MCF 10A (cell line): ENCODE measurements around the gene CLPTM1L. TPM values are rescaled to one million over a fixed set of nuclear protein-coding genes. Genes with fewer than 3 reads are reported as not detected.
"Not testable (repeated sequence)": the region's sequence is repeated elsewhere in the genome, so short reads cannot be mapped to it uniquely, and the experiment has no call there.

ENCODE experiments used
- BruUV-seq: library from RNA; stranded (reverse); fragments of 400-500 nt; replicated peaks from 2 replicates; lab custom pipeline; 2021; lab: Mats Ljungman, UMichigan
- CTCF ChIA-PET: fragments of 300-600 bp; sonication (Branson Sonifier 250); formaldehyde crosslinking; extraction: SDS; loops from one replicate; lab custom pipeline; 2021; ENCODE audit warnings: antibody characterized with exemption, inconsistent platforms; lab: Yijun Ruan, JAX
- POLR2A ChIA-PET: fragments of 300-600, 350-650 bp; sonication (Branson Sonifier 250); formaldehyde crosslinking; extraction: SDS; loops from one replicate; lab custom pipeline; 2020; ENCODE audit warnings: antibody characterized with exemption, inconsistent platforms; lab: Yijun Ruan, JAX
- DNase-seq: peaks from one replicate; pipeline ENCODE4 v3.0.0-alpha.2; 2018; ENCODE audit not compliant: unreplicated experiment
- H3K27ac Mint-ChIP-seq: one replicate; pipeline ENCODE4 v1.8.0; 2022; ENCODE audit warnings: mild to moderate bottlenecking, low read depth, mixed read lengths; ENCODE audit not compliant: unreplicated experiment
- H3K27me3 Mint-ChIP-seq: one replicate; pipeline ENCODE4 v1.8.0; 2022; ENCODE audit warnings: mixed read lengths; ENCODE audit not compliant: insufficient read depth, unreplicated experiment
- H3K36me3 Mint-ChIP-seq: one replicate; pipeline ENCODE4 v1.8.0; 2022; ENCODE audit warnings: mild to moderate bottlenecking, moderate library complexity, mixed read lengths; ENCODE audit not compliant: insufficient read depth, unreplicated experiment
- H3K4me1 Mint-ChIP-seq: one replicate; pipeline ENCODE4 v1.8.0; 2022; ENCODE audit warnings: mixed read lengths; ENCODE audit not compliant: insufficient read depth, unreplicated experiment
- H3K4me3 Mint-ChIP-seq: one replicate; pipeline ENCODE4 v1.8.0; 2022; ENCODE audit warnings: mild to moderate bottlenecking, moderate library complexity, mixed read lengths; ENCODE audit not compliant: unreplicated experiment
- H3K9me3 Mint-ChIP-seq: one replicate; pipeline ENCODE4 v1.8.0; 2022; ENCODE audit warnings: mixed read lengths; ENCODE audit not compliant: unreplicated experiment
- CTCF ChIP-seq: fragments of 200-600 bp; IDR thresholded peaks from one replicate; pipeline ENCODE4 v1.8.0; 2022; ENCODE audit warnings: antibody characterized with exemption, mild to moderate bottlenecking; ENCODE audit not compliant: unreplicated experiment
- intact Hi-C: fragments of 100-400 bp; cut with micrococcal nuclease; formaldehyde crosslinking; loops from 2 replicates; pipeline ENCODE4 v1.14.1; 2022
- total RNA-seq: library from RNA; stranded (reverse); gene quantifications from 2 replicates; pipeline ENCODE4 v1.2.3, GENCODE V29; 2022

The CLPTM1L gene
- total RNA-seq, 1 experiment from 2014 or later = 128 TPM

DNA sequence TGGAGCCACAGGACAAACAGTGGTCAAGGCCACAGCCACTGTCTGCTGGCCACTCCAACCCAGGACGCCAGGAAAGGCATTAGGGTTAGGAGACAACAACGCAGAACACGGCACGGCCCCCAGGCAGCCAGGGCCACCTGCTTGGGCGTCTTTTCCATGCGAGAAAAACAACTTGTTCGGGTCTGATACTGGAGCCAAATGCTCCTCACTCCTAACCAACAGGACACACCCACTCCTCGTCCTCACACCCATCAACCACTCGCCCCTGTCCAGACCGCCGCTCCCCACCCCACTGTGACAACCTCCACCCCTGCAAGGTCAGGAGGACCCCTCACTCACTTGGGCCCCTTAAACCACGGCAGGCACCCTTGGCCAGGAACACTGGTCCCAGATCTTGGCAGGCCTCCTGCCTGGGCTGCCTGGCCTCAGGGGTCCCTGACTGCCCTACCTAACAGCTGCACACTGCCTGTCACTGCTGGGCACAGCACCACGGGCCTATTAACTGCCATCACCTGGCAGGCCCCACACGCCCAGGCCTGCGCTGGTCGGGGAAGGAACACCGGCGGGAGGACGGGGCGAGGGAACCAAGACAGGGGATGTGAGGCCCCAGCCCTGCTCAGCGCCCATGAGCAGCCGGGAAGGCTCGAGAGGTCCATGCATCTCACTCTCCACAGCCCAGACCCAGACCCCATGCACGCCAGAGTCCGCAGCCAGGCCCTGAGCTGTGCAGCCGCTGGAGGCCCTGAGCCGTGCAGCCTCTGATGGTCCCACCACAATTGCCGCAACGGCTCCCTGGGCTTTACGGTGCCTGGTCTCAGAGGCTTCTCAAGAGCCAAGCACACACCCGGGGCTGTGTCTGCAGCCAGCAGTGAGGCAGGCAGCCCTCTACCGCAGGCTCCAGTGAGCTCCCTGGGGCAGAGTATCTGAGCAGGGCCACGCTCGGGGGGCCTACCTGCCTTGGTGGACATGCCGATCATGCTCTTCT, 13.8 kb downstream of the CLPTM1L start:
- BruUV-seq = no TSS peak
- peak overlapping the region; percentile 86 for H3K27ac Mint-ChIP-seq
- no peak for TF ChIP-seq CTCF
- DNase-seq = no peak
- peak overlapping the region; percentile 34 for H3K4me3 Mint-ChIP-seq
- POLR2A ChIA-PET = interaction anchor here (0.6 to 1.3 kb wide), 3 partner anchors 12 to 14 kb away, joined by 3 to 5 read pairs (median 4); partner anchors contain the start of gene CLPTM1L
- H3K36me3 Mint-ChIP-seq = peaks cover 52% of the 10 kb centered on the region
- intact Hi-C loops = loop anchor here (2.0 kb wide), 1 partner anchor 14 kb away; the partner anchor contains the start of gene CLPTM1L
- CTCF ChIA-PET = interaction anchor here (0.7 to 1.5 kb wide), 3 partner anchors 13 to 313 kb away, joined by 3 to 4 read pairs (median 3); no protein-coding TSS in a partner anchor
- peaks cover 42% of the 10 kb centered on the region for H3K4me1 Mint-ChIP-seq
- H3K27me3 Mint-ChIP-seq = no peaks in the 10 kb centered on the region
- H3K9me3 Mint-ChIP-seq = peaks cover 14% of the 10 kb centered on the region

- BruUV-seq = no TSS peak
- intact Hi-C loops = loop anchor here (2.0 kb wide), 1 partner anchor 15 kb away; the partner anchor contains the start of gene CLPTM1L
- CTCF ChIA-PET = interaction anchor here (0.6 to 1.5 kb wide), 4 partner anchors 14 to 314 kb away, joined by 3 to 4 read pairs (median 4); no protein-coding TSS in a partner anchor
Observed at GRCh38 chr5:1330146-1330846, 14.6 kb downstream of the CLPTM1L start.

GRCh38 chr5:1329111-1329579, 15.8 kb downstream of the CLPTM1L start:
- BruUV-seq = no TSS peak
- intact Hi-C loops = no loop called here
- POLR2A ChIA-PET = interaction anchor here (0.6 to 3.6 kb wide), 4 partner anchors 14 to 323 kb away, joined by 3 to 18 read pairs (median 4); no protein-coding TSS in a partner anchor
- DNase-seq = no peak
- peaks cover 47% of the 10 kb centered on the region for H3K4me1 Mint-ChIP-seq
- no peak overlapping the region for H3K4me3 Mint-ChIP-seq
- TF ChIP-seq CTCF = no peak
- H3K9me3 Mint-ChIP-seq = peaks cover 17% of the 10 kb centered on the region
- peaks cover 54% of the 10 kb centered on the region for H3K36me3 Mint-ChIP-seq
- peak overlapping the region; percentile 23 for H3K27ac Mint-ChIP-seq
- CTCF ChIA-PET = interaction anchor here (0.7 kb wide), 1 partner anchor 313 kb away, joined by 4 read pairs; no protein-coding TSS in a partner anchor
- no peaks in the 10 kb centered on the region for H3K27me3 Mint-ChIP-seq

More at GRCh38 chr5:1330146-1330846, 14.6 kb downstream of the CLPTM1L start:
- TF ChIP-seq CTCF = no peak
- POLR2A ChIA-PET = interaction anchor here (0.5 to 0.6 kb wide), 2 partner anchors 12 to 1112 kb away, joined by 3 to 5 read pairs; partner anchors contain the start of genes CCDC127 and SDHA
- peak; percentile 69 for DNase-seq
- peaks cover 52% of the 10 kb centered on the region for H3K36me3 Mint-ChIP-seq
- peak overlapping the region; percentile 86 for H3K27ac Mint-ChIP-seq
- H3K9me3 Mint-ChIP-seq = peaks cover 17% of the 10 kb centered on the region
- H3K4me3 Mint-ChIP-seq = peak overlapping the region; percentile 34
- no peaks in the 10 kb centered on the region for H3K27me3 Mint-ChIP-seq
- peaks cover 47% of the 10 kb centered on the region for H3K4me1 Mint-ChIP-seq

DNA sequence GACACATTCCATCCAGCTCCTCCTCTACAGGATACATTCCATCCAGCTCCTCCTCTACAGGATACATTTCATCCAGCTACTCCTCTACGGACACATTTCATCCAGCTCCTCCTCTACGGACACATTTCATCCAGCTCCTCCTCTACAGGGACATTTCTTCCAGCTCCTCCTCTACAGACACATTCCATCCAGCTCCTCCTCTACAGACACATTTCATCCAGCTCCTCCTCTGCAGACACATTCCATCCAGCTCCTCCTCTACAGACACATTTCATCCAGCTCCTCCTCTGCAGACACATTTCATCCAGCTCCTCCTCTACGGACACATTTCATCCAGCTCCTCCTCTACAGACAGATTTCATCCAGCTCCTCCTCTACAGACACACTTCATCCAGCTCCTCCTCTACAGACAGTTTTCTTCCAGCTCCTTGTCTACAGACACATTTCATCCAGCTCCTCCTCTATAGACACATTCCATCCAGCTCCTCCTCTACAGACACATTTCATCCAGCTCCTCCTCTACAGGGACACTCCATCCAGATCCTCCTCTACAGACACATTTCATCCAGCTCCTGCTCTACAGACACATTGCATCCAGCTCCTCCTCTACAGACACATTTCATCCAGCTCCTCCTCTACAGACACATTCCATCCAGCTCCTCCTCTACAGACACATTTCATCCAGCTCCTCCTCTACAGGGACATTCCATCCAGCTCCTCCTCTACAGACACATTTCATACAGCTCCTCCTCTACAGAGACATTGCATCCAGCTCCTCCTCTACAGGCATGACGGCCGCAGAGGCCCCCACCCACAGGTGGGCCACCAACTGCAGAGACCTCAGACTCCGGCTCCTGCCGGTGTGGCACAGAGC, 16.4 kb downstream of the CLPTM1L start:
- peaks cover 47% of the 10 kb centered on the region for H3K4me1 Mint-ChIP-seq
- BruUV-seq = TSS peak; percentile 72
- H3K27me3 Mint-ChIP-seq, H3K4me3 Mint-ChIP-seq, intact Hi-C loops: not testable (repeated sequence)
- peak overlapping the region; percentile 23 for H3K27ac Mint-ChIP-seq
- POLR2A ChIA-PET = interaction anchor here (0.6 to 3.6 kb wide), 6 partner anchors 14 to 1233 kb away, joined by 3 to 18 read pairs (median 4); no protein-coding TSS in a partner anchor
- H3K36me3 Mint-ChIP-seq = peaks cover 50% of the 10 kb centered on the region
- CTCF ChIA-PET = interaction anchor here (0.5 to 1.3 kb wide), 8 partner anchors 15 to 440 kb away, joined by 3 to 6 read pairs (median 4); no protein-coding TSS in a partner anchor
- DNase-seq = peak; percentile 47
- peaks cover 17% of the 10 kb centered on the region for H3K9me3 Mint-ChIP-seq

- BruUV-seq, intact Hi-C loops, H3K27me3 Mint-ChIP-seq: not testable (repeated sequence)
- ChIA-PET CTCF (interaction anchor here (0.6 to 1.3 kb wide), 10 partner anchors 9 to 423 kb away, joined by 3 to 6 read pairs (median 4); no protein-coding TSS in a partner anchor), POLR2A (interaction anchor here (0.7 to 3.6 kb wide), 3 partner anchors 10 to 1232 kb away, joined by 4 to 18 read pairs (median 12); no protein-coding TSS in a partner anchor)
- Mint-ChIP-seq H3K4me1 (peaks cover 47% of the 10 kb centered on the region), H3K4me3 (peak overlapping the region; percentile 61), H3K36me3 (peaks cover 53% of the 10 kb centered on the region), H3K27ac (peak overlapping the region; percentile 95), H3K9me3 (peaks cover 17% of the 10 kb centered on the region)
- DNase-seq = peak; percentile 46
Observed at GRCh38 chr5:1326901-1327756, 17.8 kb downstream of the CLPTM1L start.
